ENCODE measurements around the gene LRRFIP1. TPM values are rescaled to one million over a fixed set of nuclear protein-coding genes. Genes with fewer than 3 reads are reported as not detected.

The LRRFIP1 gene
- total and polyA plus RNA-seq, 2 of the 13 experiments (the other 11 are each of a cell fraction or from before 2014, with no cell fraction given) = 15.9 to 40.5 TPM

- TF ChIP-seq STAT5B (CRISPR knock-in tag; IDR thresholded peaks at IDR 0.05) (no peak), ZFP62 (CRISPR knock-in tag; IDR thresholded peaks at IDR 0.05) (no peak), KLF9 (CRISPR knock-in tag; IDR thresholded peaks at IDR 0.05; ENCODE audit: low read depth) (no peak), ZNF703 (CRISPR knock-in tag; IDR thresholded peaks at IDR 0.05; ENCODE audit: borderline replicate concordance) (no peak), ZFP37 (CRISPR knock-in tag; IDR thresholded peaks at IDR 0.05; ENCODE audit: borderline replicate concordance) (no peak), ZNF770 (CRISPR knock-in tag; IDR thresholded peaks at IDR 0.05) (peak; percentile 98), SPEN (CRISPR knock-in tag; IDR thresholded peaks at IDR 0.05; ENCODE audit: low read depth) (no peak), MTF2 (CRISPR knock-in tag; IDR thresholded peaks at IDR 0.05; ENCODE audit: borderline replicate concordance) (no peak), PITX1 (CRISPR knock-in tag; IDR thresholded peaks at IDR 0.05) (peak; percentile 65), SETDB1 (CRISPR knock-in tag; IDR thresholded peaks at IDR 0.05; ENCODE audit: borderline replicate concordance) (no peak), BATF2 (CRISPR knock-in tag; IDR thresholded peaks at IDR 0.05) (no peak), PRMT3 (CRISPR knock-in tag; IDR thresholded peaks at IDR 0.05; ENCODE audit: borderline replicate concordance, low read depth) (no peak), NCOR1 (IDR thresholded peaks at IDR 0.05; ENCODE audit: borderline replicate concordance, low read length) (peak; percentile 39; the same call in 1 of the 2 replicates), HNF1B (CRISPR knock-in tag; IDR thresholded peaks at IDR 0.05) (peak; percentile 61; the same call in 1 of the 2 replicates), KDM6A (CRISPR knock-in tag; IDR thresholded peaks at IDR 0.05; ENCODE audit: low read depth) (peak; percentile 66; the same call in 1 of the 2 replicates), ZNF484 (CRISPR knock-in tag; IDR thresholded peaks at IDR 0.05; ENCODE audit: borderline replicate concordance, low read depth) (no peak), ZNF230 (CRISPR knock-in tag; IDR thresholded peaks at IDR 0.05) (0 out of 2 replicates have a peak, but pooled peaks have one; percentile 16), MBNL3 (CRISPR knock-in tag; conservative IDR thresholded peaks at IDR 0.05) (no peak), ZNF207 (IDR thresholded peaks at IDR 0.05; ENCODE audit: borderline replicate concordance) (no peak), FOSL2 (CRISPR knock-in tag; IDR thresholded peaks at IDR 0.05) (no peak), ZSCAN5A (CRISPR knock-in tag; IDR thresholded peaks at IDR 0.05; ENCODE audit: borderline replicate concordance) (no peak), HDAC1 (CRISPR knock-in tag; IDR thresholded peaks at IDR 0.05) (peak; percentile 69), DNMT1 (CRISPR knock-in tag; IDR thresholded peaks at IDR 0.05) (no peak), ZFP41 (CRISPR knock-in tag; IDR thresholded peaks at IDR 0.05; ENCODE audit: borderline replicate concordance) (no peak), SIX1 (CRISPR knock-in tag; IDR thresholded peaks at IDR 0.05; ENCODE audit: borderline replicate concordance) (peak; percentile 29; the same call in 1 of the 2 replicates)
These were observed 53.5 kb downstream of the LRRFIP1 start (continued) for GRCh38 chr2:237680702-237681478.

All from HepG2 (cell line).